T-helper 1 cell treated with Interleukin-12 subunit alpha and Interleukin-12 subunit beta and Interleukin-4 antibody, amounts not matched to agents 30 ng/mL and 1 ng/mL, for 36 hours (primary cell): ENCODE measurements around the gene OR8G1. TPM values are rescaled to one million over a fixed set of nuclear protein-coding genes. Genes with fewer than 3 reads are reported as not detected.
"Not testable (repeated sequence)": the region's sequence is repeated elsewhere in the genome, so short reads cannot be mapped to it uniquely, and the experiment has no call there.

Source experiments
- intact Hi-C: fragments of 100-400 bp; cut with micrococcal nuclease; formaldehyde crosslinking; loops from one replicate; pipeline ENCODE4 v1.15.1; 2024
- total RNA-seq: library from RNA; stranded (reverse); gene quantifications from 2 replicates; pipeline ENCODE4 v1.2.3, GENCODE V29; 2022

OR8G1 gene
- total RNA-seq: not detected in 2 replicates

GRCh38 chr11:124240621-124241397 lies at the start of gene OR8G1:
Gene OR8G1 (plus strand): TSS chr11:124241095. CDS start chr11:124249676, 8,581 bp downstream.
- intact Hi-C loops: no loop called here

DNA sequence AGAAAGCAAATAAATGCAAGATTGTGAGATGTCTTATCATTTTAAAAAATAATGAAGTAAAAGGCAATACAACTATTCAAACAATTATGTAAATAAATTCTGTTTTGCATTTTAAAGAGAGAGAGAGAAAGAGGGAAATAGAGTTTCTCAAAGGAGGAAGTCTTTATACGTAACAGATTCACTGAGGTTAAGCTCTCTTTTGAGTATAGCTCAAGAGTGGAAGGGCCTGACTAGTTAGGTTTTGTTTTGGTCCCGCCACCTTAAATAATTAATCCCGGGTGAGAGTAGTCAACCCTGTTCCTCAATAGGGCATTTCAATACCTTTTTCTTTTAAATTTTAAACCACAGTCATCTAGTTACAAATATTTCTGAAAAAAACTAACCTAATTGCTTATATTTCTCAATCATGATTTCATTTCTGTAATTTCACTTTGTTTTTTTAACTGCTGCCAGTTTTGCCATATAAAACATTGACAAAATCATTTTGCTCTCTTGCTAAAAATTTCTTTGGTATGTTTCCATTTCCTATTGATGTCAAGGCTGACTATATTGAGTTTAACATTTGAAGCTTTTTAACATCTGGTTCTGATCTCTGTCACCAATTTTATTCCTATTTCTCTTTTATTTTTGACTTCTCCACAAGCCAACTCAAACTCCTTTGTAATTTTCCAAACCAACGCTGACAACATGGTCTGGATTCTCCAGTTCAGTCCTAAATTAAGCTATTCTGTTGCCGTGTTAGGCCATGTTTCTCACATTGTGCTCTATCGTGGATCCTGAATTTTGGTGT lies 47.5 kb upstream of the OR8G1 start:
- intact Hi-C loops: loop anchor here (10.0 kb wide), 1 partner anchor 449 kb away; the partner anchor contains the start of gene ZNF202

DNA sequence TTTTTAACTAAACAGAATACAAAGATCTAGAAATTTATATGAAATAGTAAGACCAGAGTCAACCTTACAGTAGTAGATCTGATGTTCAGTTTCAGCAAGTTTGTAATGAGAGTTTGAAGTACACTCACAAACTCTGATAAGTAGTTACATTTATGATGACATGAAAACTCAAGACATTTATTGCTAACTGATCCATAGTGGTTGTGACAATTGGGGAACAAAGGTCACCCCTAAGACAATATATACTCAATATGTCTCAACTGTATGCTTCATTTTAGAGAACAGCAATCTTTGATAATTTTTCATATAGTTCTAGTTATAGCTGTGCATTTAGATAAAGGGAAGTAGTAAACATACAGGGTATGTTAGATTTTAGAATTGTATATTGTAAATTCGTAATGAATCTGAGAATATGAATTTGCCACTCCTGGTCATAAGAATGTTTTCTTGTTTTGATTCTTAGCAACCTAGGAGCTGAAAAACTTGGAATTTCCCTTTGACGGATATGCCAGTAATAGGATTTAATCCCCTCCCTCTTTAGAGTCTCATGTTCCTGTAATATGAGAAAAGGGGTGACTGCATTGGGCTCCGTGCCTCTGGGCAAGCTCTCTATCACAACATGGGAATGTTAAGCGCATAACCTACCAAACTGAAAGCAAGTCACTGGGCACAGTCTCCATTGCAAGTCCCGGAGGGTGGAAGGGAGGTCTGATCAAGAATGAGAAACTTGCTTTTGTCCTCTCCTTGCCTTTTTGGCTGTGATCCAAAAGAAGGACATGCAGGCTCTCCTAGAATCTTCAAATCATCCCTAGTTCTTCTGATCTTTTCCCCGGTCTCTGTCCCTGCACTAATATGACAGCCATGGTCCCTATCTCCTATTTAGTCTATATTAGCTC lies 46.4 kb upstream of the OR8G1 start:
- intact Hi-C loops: loop anchor here (1.0 to 10.0 kb wide), 3 partner anchors 86 to 450 kb away; partner anchors contain the start of gene ZNF202

GRCh38 chr11:124195189-124195734 lies 45.6 kb upstream of the OR8G1 start:
- intact Hi-C loops: loop anchor here (1.0 to 10.0 kb wide), 3 partner anchors 87 to 450 kb away; partner anchors contain the start of gene ZNF202

DNA sequence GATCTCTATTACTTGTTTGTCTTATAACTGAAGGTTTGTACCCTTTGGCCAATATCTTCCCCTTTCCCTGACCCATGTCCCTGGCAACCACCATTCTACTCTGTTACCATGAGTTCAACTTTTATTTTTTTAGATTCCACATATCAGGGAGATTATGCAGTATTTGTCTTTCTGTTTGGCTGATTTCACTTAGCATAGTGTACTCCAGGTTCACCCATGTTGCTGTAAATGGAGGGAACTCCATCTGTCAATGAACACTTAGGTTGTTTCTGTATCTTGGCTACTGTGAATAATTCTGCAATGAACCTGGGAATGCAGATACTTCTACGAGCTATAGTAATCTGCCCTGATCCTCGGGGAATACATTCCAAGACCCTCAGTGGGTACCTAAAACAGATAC lies 42.9 kb upstream of the OR8G1 start:
- intact Hi-C loops: loop anchor here (10.0 kb wide), 1 partner anchor 453 kb away; the partner anchor contains the start of gene ZNF202

DNA sequence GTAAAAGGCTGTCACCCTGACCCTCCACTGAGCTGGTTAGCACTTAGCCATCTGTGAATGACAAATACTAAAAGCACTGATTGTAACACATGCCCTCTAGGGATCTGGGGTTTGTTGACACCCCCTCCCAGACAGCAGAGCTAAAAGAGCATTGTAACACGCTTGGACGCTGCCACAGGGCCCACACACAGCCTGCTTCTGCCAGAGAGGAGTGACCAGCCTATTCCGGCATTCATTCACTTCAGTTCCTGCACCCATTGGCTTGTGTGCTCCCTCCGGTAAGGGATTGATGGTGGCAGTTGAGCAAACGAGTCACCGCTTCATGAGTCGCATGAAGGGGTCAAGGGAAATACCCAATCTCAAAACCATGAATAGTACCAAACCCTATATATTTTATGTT lies 42.0 kb upstream of the OR8G1 start:
- intact Hi-C loops: loop anchor here (10.0 kb wide), 1 partner anchor 454 kb away; the partner anchor contains the start of gene ZNF202

GRCh38 chr11:124199702-124200101 lies 41.2 kb upstream of the OR8G1 start:
- intact Hi-C loops: loop anchor here (10.0 kb wide), 1 partner anchor 455 kb away; the partner anchor contains the start of gene ZNF202

DNA sequence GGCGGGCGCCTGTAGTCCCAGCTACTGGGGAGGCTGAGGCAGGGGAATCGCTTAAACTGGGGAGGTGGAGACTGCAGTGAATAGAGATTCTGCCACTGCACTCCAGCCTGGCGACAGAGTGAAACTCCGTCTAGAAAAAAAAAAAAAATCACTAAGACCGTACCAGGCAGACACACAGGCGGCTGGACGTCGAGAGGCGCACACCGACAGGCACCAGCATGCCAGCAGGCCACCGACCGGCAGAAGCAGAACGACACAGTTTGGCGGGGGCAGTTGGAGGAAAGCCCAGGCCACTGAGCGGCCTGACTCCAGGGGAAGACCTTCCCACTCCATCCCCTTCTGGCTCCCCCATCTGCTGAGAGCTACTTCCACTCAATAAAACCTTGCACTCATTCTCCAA lies 40.2 kb upstream of the OR8G1 start:
- intact Hi-C loops: no loop called here

GRCh38 chr11:124202951-124203350 lies 37.9 kb upstream of the OR8G1 start:
- intact Hi-C loops: no loop called here

- intact Hi-C loops: no loop called here
Observed at GRCh38 chr11:124204008-124204407, 36.9 kb upstream of the OR8G1 start.

DNA sequence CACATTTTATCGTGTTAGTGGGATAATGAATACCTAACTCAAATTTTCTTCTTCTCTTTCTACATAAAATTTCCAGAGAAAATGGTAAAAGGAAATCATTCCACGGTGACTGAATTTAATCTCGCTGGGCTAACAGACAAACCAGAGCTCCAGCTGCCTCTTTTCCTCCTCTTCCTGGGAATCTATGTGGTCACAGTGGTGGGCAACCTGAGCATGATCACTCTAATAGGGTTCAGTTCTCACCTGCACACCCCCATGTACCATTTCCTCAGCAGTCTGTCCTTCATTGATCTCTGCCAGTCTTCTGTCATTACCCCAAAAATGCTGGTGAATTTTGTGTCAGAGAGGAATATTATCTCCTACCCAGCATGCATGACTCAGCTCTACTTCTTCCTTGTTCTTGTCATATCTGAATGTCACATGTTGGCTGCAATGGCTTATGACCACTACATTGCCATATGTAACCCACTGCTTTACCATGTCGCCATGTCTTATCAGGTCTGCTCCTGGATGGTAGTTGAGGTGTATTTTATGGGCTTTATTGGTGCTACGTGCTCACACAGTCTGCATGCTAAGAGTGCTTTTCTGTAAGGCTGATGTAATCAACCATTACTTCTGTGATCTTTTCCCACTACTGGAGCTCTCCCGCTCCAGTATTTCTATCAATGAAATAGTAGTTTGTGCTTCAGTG lies 33.6 kb upstream of the OR8G1 start:
- intact Hi-C loops: no loop called here

DNA sequence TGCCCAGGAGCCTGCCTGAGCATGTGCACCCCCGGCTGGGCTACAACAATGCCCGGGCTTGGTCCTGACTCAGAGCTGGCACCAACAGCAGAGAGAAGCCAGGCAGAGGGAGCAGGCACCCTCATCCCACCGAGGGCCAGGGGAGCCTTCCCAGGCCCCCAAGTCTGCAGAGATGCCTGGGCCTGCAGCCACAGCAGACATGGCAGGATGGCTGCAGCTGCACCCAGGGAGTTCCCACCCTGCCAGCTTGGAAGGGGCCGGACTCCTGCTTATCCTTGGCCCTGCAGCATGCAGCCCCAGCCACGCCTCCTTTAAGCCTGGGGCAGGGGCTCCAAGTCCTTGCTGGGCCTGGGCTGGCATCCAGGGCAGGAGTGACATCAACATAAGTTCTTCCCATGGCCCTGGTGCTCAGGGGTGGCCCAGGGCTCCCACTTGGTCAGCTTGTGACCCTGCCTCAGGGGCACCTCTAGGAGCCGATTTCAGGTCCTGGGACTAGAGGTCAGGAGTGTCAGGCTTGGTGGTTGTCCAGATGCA lies 31.0 kb upstream of the OR8G1 start:
- intact Hi-C loops: no loop called here

DNA sequence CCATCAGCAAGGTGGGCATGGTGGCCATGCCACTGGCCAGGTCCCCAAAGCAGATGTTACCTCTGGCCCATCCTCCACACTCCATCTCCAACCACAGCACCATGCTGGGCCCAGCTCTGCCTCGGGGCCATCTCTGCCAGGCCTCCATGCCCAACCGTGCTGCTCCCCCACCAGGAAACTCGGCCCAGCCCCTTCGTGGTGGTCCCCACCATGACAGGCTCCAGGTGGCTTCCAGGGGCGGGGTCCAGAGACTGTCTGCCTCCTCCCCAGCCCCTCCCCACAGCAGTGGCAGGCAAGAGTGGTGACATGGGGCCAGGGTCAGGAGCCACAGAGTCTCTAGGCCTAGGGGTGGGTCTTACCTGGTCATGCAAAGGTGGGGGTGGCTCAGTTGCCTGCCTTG lies 30.5 kb upstream of the OR8G1 start:
- intact Hi-C loops: no loop called here

DNA sequence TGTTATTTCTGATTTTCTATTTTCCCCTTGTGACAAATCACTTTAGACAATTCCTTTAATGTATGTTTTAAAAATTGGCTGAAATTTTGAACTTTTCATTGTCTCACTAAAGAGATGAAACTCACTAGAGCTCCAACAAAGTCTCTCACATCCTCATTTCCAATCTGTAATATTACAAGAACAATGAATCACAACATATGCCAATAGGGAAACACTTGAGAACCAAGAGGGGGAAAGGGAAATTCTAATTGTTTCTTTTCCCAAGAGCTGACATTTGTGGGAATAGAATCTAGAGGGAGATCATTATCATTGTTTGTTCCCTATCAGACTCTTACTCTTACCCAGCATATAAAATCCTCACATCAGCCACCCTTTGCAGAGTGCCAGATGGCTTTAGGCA lies 29.6 kb upstream of the OR8G1 start:
- intact Hi-C loops: no loop called here

- intact Hi-C loops: no loop called here
Observed at GRCh38 chr11:124214027-124214426, 26.9 kb upstream of the OR8G1 start.

DNA sequence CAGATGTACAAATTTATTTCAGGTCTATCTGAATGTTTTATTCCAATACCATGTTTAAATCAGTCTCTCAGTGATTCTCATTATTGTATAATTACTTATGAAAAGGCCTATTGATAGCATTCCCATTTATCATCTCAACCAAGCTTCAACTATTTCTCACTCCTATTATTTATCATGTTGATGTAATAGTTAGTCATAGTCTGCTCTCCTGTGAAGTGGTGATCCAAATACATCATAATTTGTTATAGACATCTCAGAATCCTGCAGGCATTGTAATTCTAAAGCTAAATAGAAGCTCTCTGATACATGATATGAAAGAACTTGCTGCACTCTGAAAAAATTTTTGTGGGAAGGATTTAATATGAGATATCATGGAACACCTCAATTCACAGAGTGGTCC lies 21.8 kb upstream of the OR8G1 start:
- intact Hi-C loops: no loop called here

DNA sequence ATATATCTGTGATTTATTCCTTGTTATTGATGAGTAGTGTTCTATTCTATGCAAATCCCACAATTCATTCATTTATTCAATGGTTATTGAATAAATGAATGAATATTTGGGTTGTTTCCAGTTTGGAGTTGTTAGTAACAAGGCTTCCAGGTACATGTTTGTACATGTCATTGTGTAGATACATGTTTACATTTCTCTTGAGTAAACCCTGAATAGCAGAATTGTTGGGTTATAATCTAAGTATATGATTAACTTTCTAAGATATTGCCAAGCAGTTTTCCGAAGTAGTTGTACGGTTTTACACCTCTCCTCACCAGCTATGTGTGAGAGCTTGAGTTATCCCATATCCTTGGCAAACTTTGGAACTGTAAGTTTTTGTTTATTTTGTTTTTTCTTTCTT lies 18.5 kb upstream of the OR8G1 start:
- intact Hi-C loops: no loop called here

DNA sequence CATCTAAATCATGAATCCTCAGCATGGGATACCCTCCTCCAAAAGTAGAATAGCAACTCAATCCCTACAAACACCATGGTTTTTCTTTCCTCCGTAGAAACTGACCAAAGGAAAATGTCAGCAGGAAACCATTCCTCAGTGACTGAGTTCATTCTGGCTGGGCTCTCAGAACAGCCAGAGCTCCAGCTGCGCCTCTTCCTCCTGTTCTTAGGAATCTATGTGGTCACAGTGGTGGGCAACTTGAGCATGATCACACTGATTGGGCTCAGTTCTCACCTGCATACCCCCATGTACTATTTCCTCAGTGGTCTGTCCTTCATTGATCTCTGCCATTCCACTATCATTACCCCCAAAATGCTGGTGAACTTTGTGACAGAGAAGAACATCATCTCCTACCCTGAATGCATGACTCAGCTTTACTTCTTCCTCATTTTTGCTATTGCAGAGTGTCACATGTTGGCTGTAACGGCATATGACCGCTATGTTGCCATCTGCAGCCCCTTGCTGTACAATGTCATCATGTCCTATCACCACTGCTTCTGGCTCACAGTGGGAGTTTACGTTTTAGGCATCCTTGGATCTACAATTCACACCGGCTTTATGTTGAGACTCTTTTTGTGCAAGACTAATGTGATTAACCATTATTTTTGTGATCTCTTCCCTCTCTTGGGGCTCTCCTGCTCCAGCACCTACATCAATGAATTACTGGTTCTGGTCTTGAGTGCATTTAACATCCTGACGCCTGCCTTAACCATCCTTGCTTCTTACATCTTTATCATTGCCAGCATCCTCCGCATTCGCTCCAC lies 16.1 kb upstream of the OR8G1 start:
- intact Hi-C loops: not testable (repeated sequence)

DNA sequence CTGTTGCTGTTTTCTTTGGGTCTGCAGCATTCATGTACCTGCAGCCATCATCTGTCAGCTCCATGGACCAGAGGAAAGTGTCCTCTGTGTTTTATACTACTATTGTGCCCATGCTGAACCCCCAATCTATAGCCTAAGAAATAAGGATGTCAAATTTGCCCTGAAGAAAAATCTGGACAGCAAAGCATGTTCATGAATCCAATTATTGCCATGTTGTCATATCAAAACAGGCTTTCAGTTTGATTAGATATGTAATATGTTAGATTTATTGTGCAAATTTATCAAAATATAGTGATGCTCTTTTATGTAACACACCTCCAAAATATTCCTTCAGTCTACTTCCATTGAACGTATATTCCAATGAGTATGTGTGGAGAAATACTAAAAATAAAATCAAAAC lies 15.4 kb upstream of the OR8G1 start:
- intact Hi-C loops: no loop called here
